Lower leg skin (tissue), 3 donors: ENCODE results near the gene DCLRE1A.

Experiments
- CTCF ChIP-seq, 3 donors: fragments of 450-650 bp; IDR thresholded peaks; one replicate each; pipeline ENCODE4 v1.5.1; 2016; ENCODE audit warnings: antibody characterized with exemption in 3 of 3, mild to moderate bottlenecking in 3 of 3, moderate library complexity in 2 of 3
- POLR2A ChIP-seq, 2 donors: fragments of 450-650 bp; IDR thresholded peaks; one replicate each; pipeline ENCODE4 v1.6.1; 2016 to 2017; ENCODE audit warnings: antibody characterized with exemption in 2 of 2, mild to moderate bottlenecking in 1 of 2, moderate library complexity in 1 of 2

- TF ChIP-seq CTCF (IDR thresholded peaks at IDR 0.05) (no peak), POLR2A (IDR thresholded peaks at IDR 0.05) (no peak)
Measured at GRCh38 chr10:113872139-113873030, 18.5 kb upstream of the DCLRE1A start.
